GM10266 (cell line): Measurements from ENCODE around the gene RNF115.

Experiments
- DNase-seq: peaks from one replicate; pipeline ENCODE4 v3.0.0; 2012; ENCODE audit errors: extremely low spot score
- TF ChIP-seq, protein P1 (sequence below): IDR thresholded peaks from 2 replicates; pipeline ENCODE4 v1.5.1; 2012; ENCODE audit warnings: mild to moderate bottlenecking, low read depth; ENCODE audit not compliant: control insufficient read depth, insufficient read depth; ENCODE audit errors: missing control alignments

The RNF115 gene

DNA sequence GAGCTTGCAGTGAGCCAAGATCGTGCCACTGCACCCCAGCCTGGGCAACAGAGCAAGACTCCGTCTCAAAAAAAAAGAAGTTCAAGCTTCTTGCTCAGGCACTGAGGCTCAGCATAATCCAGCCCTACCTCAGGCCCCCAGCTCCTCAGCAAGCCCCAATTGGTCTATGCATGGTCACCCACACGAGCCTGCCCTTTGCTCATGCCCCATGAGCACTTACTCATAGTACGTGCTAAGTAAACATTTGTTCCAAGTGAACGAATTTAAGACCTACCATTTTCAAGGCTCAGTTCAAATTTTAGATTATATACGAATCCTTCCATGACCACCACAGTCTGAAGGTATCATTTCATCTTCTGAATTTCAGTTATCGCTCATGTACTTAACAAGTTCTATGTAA lies 121.1 kb downstream of the RNF115 start:
- DNase-seq: no peak
- TF ChIP-seq, protein P1, sequence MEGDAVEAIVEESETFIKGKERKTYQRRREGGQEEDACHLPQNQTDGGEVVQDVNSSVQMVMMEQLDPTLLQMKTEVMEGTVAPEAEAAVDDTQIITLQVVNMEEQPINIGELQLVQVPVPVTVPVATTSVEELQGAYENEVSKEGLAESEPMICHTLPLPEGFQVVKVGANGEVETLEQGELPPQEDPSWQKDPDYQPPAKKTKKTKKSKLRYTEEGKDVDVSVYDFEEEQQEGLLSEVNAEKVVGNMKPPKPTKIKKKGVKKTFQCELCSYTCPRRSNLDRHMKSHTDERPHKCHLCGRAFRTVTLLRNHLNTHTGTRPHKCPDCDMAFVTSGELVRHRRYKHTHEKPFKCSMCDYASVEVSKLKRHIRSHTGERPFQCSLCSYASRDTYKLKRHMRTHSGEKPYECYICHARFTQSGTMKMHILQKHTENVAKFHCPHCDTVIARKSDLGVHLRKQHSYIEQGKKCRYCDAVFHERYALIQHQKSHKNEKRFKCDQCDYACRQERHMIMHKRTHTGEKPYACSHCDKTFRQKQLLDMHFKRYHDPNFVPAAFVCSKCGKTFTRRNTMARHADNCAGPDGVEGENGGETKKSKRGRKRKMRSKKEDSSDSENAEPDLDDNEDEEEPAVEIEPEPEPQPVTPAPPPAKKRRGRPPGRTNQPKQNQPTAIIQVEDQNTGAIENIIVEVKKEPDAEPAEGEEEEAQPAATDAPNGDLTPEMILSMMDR: no peak

- DNase-seq: no peak
- TF ChIP-seq, protein P1: no peak
These were observed 121.8 kb downstream of the RNF115 start for GRCh38 chr1:145702052-145702451.

- TF ChIP-seq, protein P1: no peak
- DNase-seq: no peak
These were observed 122.5 kb downstream of the RNF115 start for GRCh38 chr1:145701306-145701862.

GRCh38 chr1:145696630-145696960 lies 127.3 kb downstream of the RNF115 start:
- no peak for DNase-seq
- TF ChIP-seq, protein P1: no peak

DNA sequence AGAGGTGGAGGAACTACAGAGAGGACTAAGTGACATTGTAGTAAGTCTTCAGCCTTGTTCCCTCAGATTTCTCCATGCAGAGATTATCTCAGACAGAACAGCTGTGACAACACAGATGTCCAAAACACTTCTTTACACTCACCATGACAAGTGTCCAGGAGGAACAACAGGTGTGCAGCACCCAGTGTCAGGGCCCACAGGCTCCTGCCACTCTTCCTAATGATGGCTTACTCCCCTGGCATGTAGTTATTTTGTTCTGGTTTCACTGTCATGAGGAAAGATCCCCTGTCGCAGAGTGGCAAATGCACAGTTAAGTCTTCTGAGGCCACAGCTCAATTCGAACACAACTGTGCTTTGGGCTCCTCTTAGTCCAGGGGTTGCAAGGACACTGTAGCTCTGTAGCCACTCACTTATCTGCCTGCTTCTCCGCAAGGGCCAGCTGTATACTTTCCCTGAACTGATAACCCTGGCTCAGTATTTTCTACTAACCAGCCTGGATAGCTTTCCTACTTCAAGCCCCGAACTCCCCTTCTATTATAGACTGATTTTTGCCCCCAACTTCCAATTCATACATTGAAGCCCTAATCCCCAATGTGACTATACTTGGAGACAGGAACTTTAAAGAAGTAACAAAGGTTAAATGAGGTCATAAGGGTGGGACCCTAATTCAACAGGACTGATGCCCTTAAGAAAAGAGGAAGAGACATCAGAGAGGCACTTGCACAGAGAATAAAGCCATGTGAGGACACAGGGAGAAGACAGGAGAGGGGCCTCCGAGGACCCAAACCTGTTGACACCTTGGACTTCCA lies 127.9 kb downstream of the RNF115 start:
- no peak for DNase-seq
- TF ChIP-seq, protein P1: no peak

DNA sequence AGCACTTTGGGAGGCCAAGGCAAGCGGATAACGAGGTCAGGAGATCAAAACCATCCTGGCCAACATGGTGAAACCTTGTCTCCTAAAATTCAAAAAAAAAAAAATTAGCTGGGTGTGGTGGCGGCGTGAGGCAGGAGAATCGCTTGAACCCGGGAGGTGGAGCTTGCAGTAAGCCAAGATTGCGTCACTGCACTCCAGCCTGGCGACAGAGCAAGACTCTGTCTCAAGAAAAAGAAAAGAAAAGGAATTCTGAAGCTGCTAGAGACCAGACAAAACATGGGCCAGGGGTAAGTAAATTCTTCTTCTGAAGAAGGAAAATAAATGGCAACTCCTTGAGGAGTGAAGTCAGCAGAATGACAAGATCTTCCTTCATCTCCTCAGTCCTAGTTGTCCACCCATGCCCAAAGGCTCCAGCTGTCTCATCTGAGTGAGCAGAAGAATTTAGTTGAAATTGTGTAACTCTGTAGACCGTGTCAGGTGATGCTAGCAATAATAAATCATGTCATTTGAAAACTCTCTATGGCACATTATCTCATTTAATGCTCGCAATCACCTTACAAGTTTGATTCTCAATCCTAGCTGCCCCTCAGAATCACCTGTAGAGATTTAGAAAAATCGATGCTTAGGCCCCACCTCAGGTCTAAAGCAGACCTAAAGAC lies 131.0 kb downstream of the RNF115 start:
- TF ChIP-seq, protein P1: no peak
- DNase-seq: no peak
